NCI-H2227 (cell line): ENCODE measurements around the gene ELP2.
"Not testable (repeated sequence)": the region's sequence is repeated elsewhere in the genome, so short reads cannot be mapped to it uniquely, and the experiment has no call there.

Experiments
- DNase-seq: peaks from one replicate; lab custom pipeline; 2025; ENCODE audit not compliant: unreplicated experiment; lab: John Stamatoyannopoulos, UW

Gene ELP2

DNA sequence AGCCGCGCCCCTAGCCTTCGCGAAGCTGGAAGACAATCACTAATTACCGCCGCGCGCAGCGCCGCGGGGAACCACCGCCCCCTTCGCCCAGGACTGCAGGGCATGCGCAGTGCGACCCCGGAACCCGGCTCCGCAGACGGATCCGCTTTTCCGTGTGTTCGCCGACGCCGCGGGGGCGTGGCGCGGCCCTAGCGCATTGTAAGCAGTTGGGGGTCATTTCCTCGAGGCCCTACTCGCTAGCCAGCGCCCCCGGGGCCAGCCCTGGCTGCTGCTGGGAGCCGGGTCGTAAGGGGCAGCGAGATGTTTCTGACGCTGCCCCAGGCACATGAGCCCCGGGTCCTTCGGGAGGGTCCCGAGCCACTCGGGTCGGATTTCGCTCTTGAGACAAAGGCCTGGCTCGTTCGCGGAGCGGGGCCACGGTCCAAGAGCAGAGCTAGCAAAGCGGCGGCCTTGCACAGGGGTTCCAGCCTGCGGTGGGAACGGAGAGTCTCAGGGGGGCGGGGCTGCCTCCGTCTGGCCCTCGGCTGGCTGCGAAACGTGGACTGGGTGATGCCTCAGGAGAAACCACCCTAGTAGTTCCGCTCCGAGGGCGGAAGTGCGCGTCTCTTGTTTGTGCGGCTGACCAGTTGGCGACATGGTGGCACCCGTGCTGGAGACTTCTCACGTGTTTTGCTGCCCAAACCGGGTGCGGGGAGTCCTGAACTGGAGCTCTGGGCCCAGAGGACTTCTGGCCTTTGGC, at the start of gene ELP2, which contains the start of gene SLC39A6:
Gene ELP2, plus strand, starts transcription at position 600 of the 739 bp plus-strand sequence. Its CDS starts 35 bp downstream, at position 635.
Gene SLC39A6, minus strand, starts transcription at position 41 of the 739 bp plus-strand sequence. CDS start 2,333 bp downstream, outside the sequence.
- peak; percentile 98 for DNase-seq

DNA sequence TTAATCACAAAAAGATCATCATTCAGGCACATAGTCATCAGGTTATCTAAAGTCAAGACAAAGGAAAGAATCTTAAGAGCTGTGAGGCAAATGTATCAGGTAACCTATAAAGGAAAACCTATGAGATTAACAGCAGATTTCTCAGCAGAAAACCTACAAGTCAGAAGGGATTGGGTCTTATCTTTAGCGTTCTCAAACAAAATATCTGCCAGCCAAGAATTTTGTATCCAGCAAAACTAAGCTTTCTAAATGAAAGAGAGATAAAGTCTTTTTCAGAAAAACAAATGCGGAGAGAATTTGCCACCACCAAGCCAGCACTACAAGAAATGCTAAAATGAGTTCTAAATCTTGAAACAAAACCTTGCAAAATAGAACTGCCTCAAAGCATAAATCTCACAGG, 48.6 kb upstream of the ELP2 start:
- not testable (repeated sequence) for DNase-seq

DNA sequence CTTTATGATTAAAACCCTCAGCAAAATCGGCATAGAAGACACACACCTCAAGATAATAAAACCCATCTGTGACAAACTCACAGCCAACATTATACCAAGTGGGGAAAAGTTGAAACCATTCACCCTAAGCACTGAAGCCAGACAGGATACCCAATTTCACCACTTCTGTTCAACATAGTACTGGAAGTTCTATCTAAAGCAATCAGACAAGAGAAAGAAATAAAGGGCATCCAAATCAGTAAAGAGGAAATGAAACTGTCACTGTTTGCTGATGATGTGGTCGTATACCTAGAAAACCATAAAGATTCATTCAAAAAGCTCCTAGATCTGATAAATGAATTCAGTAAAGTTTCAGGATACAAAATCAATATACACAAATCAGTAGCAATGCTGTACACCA, 46.0 kb upstream of the ELP2 start:
- no peak for DNase-seq

GRCh38 chr18:36085195-36085594, 44.5 kb upstream of the ELP2 start:
- DNase-seq, result no peak

- DNase-seq, result no peak
Measured at GRCh38 chr18:36086186-36086585, 43.5 kb upstream of the ELP2 start.

DNA sequence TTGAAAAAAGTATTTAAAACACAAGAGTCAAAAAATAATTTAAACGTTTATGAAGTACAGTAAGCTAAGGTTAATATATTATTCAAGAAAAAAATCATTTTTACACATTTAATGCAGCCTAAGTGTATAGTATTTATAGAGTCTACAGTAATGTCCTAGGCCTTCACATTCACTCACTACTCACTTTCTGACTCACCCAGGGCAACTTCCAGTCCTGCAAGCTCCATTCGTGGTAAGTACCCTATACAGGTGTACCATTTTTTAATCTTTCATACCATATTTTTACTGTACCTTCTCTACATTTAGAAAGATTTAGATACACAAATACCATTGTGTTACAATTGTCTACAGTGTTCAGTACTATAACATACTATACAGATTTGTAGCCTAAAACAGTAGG, 41.4 kb upstream of the ELP2 start:
- DNase-seq, result no peak

DNA sequence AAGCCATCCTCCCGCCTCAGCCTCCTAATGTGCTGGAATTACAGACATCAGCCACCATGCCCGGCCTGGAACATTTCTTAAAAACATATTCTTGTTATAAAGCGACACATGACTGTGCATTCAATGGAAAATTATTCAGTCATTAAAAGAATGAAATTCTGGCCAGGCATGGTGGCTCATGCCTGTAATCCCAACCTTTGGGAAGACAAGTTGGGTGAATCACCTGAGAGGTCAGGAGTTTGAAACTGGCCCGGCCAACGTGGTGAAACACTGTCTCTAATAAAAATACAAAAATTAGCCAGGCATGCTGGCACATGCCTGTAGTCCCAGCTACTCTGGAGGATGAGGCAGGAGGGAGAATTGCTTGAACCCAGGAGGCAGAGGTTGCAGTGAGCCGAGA, 40.7 kb upstream of the ELP2 start:
- no peak for DNase-seq

GRCh38 chr18:36092116-36092515, 37.6 kb upstream of the ELP2 start:
- DNase-seq, result not testable (repeated sequence)

- no peak for DNase-seq
Measured at GRCh38 chr18:36094431-36094830, 35.3 kb upstream of the ELP2 start.

DNA sequence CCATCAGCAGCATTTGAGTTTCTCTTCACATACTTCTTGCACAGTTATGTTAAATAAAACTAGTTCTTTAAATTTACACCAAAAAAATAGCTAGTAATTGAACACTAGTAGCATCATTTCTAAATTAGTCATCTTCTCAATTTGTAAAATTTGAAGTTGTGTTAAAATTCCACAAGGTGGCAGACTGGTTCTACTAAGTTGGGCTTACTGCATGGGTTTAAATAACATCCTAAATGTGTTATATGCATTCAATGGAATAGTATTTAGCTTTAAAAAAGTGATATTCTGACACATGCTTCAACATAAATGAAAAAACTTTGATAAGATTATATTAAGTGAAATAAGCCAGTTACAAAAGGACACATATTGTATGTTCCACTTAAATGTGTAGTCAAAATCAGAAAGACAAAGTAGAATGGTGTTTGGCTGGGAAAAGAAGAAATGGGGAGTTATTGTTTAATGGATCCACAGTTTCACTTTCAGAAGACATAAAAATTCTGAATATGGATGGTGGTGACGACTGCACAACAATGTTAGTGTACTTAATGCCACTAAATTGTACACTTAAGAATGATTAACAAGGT, 33.7 kb upstream of the ELP2 start:
- DNase-seq, result peak; percentile 55

- DNase-seq, result no peak
Measured at GRCh38 chr18:36096955-36097354, 32.7 kb upstream of the ELP2 start.

DNA sequence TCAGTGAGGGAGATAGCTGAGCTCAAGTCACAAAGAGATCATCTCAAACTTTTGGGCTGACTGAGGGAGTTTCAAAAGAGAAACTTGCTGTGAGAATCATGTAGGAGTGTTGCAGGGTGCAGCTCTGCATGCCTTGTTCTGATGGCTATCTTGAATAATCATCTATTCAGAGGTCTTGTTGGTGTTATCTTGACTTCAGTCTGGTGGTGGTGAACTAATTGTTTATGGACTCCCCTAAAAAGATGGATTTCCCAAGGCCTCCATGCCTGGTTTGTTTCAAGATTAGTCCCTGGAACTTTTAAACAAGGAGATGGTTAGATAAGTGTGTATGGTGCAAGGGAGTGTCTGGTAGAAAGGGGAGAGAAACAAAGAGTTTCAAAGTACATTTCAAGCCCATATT, 30.4 kb upstream of the ELP2 start:
- no peak for DNase-seq

- no peak for DNase-seq
Measured at GRCh38 chr18:36101943-36102342, 27.8 kb upstream of the ELP2 start.

DNA sequence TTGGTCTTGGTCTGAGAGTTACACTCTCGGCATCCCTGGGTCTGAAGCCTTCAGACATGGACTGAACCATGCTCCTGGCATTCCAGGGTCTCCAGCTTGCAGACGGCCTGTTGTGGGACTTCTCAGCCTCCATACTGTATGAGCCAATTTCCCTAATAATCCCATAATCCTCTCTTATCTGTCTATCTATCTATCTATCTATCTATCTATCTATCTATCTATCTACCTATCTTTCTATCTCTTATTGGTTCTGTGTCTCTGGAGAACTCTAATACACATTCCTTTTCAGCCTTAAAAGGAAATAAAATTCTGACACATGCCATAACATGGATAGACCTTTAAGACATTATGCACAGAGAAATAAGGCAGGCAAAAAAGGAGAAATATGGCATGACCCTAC, 24.9 kb upstream of the ELP2 start:
- no peak for DNase-seq

GRCh38 chr18:36107477-36107876, 22.2 kb upstream of the ELP2 start:
- no peak for DNase-seq

- DNase-seq, result no peak
Measured at GRCh38 chr18:36108196-36108595, 21.5 kb upstream of the ELP2 start.

- no peak for DNase-seq
Measured at GRCh38 chr18:36108601-36109000, 21.1 kb upstream of the ELP2 start.

DNA sequence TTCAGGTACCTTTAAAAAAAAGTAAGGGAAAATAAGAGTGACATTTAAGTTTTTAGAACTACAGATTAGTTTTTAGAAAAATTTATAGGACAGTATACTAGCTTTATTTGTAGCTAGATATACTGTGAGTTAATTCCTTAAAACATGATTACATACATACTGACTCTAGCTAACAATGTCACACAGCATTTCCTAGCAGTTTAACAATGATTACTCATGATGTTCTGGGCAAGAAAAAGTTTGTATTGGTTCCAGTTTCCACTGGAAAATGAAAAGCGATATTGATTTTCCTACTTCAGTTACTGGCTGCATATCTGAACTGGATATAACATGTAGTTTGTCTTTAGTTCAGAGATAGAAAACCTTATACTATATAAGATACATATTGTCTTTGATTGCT, 20.0 kb upstream of the ELP2 start:
- DNase-seq, result no peak

DNA sequence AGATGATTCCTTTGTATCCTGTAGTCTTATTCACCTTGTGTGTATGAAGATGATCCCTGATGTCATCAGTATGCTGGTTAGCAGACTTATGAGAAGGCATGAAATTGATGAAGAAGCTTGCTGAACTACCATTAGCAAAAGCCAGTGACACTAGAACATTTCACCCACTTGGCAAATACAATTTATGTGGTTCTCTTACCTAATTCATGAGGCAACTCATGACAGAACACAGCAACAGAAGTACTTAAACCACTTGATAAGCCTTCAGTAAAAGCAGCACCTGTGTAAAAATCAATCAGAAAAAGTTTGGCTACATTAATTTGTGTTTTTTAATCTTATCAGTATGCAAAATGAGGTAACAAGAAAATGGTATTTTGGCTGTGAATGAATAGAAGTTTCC, 17.4 kb upstream of the ELP2 start:
- no peak for DNase-seq

DNA sequence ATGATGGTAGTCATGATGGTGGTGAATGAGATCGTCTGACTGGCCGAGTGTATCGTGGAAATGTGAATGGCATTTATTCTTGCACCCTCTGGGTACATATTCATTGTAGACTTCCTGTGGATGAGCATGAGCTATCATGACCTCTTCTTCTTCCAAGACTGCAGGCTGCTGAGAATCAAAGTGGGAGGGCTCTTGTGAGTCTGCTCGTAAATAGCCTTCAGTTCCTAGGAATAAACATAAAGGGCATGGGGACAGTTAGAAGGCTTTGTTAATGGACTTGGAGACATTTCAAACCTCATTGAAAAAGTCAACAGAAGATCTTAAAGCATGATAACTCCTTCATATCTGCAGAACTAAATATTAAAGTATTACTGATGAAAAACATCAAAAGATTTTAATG, 15.4 kb upstream of the ELP2 start:
- no peak for DNase-seq

DNA sequence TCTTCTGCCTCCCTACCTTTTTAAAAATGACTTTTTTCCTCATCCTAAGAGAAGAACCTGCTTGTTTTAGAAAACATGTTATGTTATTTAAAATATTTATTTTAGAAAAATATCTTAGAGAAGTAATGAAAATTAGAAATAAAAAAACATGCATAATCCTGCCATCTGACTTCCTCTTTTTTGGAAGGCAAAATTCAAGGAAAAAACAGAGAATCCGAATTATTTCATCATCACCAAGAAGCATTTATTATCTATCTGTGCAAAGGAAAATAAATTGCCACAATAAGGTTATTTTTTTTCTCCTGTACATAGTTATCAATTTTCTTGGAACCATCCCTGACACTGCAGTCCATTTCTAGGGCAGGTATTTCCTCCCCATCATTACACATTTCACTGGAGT, 15.0 kb upstream of the ELP2 start:
- DNase-seq, result no peak

DNA sequence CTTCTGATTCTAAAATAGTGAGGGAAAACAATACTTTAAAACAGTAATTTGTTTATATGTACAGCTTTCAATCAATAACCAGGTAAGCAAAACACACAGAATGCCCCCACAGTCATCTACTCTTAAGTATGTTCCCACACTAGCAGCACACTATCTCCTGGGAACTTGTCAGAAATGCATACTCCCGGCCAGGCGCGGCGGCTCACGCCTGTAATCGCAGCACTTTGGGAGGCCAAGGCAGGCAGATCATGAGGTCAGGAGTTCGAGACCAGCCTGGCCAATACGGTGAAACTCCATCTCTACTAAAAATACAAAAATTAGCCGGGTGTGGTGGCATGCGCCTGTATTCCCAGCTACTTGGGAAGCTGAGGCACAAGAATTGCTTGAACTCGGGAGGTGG, 12.9 kb upstream of the ELP2 start:
- DNase-seq, result not testable (repeated sequence)

GRCh38 chr18:36120297-36120696, 9.4 kb upstream of the ELP2 start:
- DNase-seq, result no peak
